Ascending aorta (tissue), 2 donors: ENCODE results near the gene IL34. TPM values are rescaled to one million over a fixed set of nuclear protein-coding genes. Genes with fewer than 3 reads are reported as not detected.

Experiments
- DNase-seq, 2 donors: peaks; one replicate each; pipeline ENCODE4 v3.0.0-alpha.2; 2019; ENCODE audit warnings: low spot score in 2 of 2
- H3K27ac ChIP-seq, 2 donors: fragments of 200-600 bp; sonication (generic); one replicate each; pipeline ENCODE4 v1.5.1; 2016 to 2017; ENCODE audit warnings: mild to moderate bottlenecking in 1 of 2
- H3K27me3 ChIP-seq: fragments of 200-600 bp; sonication (generic); one replicate; pipeline ENCODE4 v1.5.1; 2017
- H3K36me3 ChIP-seq, 2 donors: fragments of 200-600 bp; sonication (generic); one replicate each; pipeline ENCODE4 v1.5.1; 2016
- H3K4me1 ChIP-seq, 2 donors: fragments of 200-600 bp; sonication (generic); one replicate each; pipeline ENCODE4 v1.5.1; 2016 to 2017; ENCODE audit warnings: mild to moderate bottlenecking in 1 of 2
- H3K4me3 ChIP-seq, 2 donors: fragments of 200-600 bp; sonication (generic); one replicate each; pipeline ENCODE4 v1.5.1; 2016 to 2017; ENCODE audit warnings: mild to moderate bottlenecking in 1 of 2
- H3K9me3 ChIP-seq, 2 donors: fragments of 200-600 bp; sonication (generic); one replicate each; pipeline ENCODE4 v1.5.1; 2016
- intact Hi-C: fragments of 100-400 bp; cut with DNase I; formaldehyde crosslinking; loops from one replicate; pipeline ENCODE4 v1.15.1; 2023
- total RNA-seq: library from RNA; depleted of rRNA; stranded (reverse); fragments of >200 nt; gene quantifications from one replicate; pipeline ENCODE4 v1.1.0, GENCODE V29; 2016
- TF ChIP-seq, protein P1 (sequence below), 3 experiments: fragments of 200-600 bp in 2 of 3; fragments of 450-650 bp in 1 of 3; sonication (generic) in 2 of 3; IDR thresholded peaks; one replicate each; pipeline ENCODE4 v1.5.1; 2016 to 2019; ENCODE audit warnings: antibody characterized with exemption in 3 of 3, mild to moderate bottlenecking in 1 of 3, moderate library complexity in 1 of 3

Gene IL34
- total RNA-seq, 1 donor from 2014 or later = 116 TPM

DNA sequence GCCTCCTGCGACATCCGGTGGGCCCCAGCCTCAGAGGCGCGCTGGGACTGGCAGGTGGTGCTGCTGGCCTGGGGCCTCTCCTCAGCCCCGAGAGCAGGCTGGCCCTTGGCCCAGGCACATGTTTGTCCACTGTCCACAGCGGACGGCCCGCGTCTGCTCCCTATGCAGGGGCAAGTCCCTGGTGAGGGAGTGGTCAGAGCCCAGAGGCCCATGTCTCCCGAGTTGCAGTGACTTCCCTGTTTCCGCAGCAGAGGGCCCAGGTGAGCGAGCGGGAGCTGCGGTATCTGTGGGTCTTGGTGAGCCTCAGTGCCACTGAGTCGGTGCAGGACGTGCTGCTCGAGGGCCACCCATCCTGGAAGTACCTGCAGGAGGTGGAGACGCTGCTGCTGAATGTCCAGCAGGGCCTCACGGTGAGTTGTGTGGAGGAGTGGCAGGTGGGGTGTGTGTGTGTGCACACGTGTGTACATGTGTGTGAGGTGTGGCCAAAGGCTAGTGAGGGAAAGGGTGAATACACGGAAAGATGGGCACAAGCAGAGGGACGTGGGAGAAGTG, 10.4 kb downstream of the IL34 start:
- intact Hi-C loops = loop anchor here (10.0 kb wide), 1 partner anchor 272 kb away; no protein-coding TSS in a partner anchor
- Histone ChIP-seq H3K9me3 (no peaks in the 10 kb centered on the region), H3K4me3 (no peak overlapping the region), H3K4me1 (peaks cover 0 to 4% of the 10 kb centered on the region in 2 donors), H3K27ac (no peak overlapping the region), H3K27me3 (no peaks in the 10 kb centered on the region), H3K36me3 (peaks cover 3 to 4% of the 10 kb centered on the region in 2 donors)
- DNase-seq = no peak
- TF ChIP-seq, protein P1, sequence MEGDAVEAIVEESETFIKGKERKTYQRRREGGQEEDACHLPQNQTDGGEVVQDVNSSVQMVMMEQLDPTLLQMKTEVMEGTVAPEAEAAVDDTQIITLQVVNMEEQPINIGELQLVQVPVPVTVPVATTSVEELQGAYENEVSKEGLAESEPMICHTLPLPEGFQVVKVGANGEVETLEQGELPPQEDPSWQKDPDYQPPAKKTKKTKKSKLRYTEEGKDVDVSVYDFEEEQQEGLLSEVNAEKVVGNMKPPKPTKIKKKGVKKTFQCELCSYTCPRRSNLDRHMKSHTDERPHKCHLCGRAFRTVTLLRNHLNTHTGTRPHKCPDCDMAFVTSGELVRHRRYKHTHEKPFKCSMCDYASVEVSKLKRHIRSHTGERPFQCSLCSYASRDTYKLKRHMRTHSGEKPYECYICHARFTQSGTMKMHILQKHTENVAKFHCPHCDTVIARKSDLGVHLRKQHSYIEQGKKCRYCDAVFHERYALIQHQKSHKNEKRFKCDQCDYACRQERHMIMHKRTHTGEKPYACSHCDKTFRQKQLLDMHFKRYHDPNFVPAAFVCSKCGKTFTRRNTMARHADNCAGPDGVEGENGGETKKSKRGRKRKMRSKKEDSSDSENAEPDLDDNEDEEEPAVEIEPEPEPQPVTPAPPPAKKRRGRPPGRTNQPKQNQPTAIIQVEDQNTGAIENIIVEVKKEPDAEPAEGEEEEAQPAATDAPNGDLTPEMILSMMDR (IDR thresholded peaks at IDR 0.05) = no peak

DNA sequence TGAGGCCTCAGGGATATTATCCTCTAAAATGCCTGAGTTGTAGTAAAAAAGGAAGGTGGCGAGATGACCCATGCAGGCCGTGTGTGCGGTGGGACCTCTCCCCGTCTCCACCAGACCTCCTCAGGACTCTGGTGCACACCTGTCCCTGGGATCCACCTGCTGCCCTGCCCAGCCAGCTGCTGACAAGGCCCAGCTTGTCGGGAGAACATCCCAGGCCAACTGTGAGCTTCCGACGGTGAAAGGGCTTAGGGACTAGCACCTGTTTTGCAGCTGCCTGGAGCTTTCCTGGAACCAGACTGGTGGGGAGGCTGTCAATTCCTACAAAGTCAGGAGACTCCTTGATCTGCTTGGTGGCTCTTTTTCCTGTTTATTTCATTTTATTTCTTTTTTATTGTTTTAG, 11.6 kb downstream of the IL34 start:
- H3K36me3 ChIP-seq = peaks cover 6 to 7% of the 10 kb centered on the region in 2 donors
- no peak for DNase-seq
- H3K9me3 ChIP-seq = no peaks in the 10 kb centered on the region
- H3K27me3 ChIP-seq = no peaks in the 10 kb centered on the region
- no peak overlapping the region for H3K4me3 ChIP-seq
- intact Hi-C loops = loop anchor here (10.0 kb wide), 1 partner anchor 273 kb away; no protein-coding TSS in a partner anchor
- no peak overlapping the region for H3K27ac ChIP-seq
- TF ChIP-seq, protein P1 (IDR thresholded peaks at IDR 0.05) = no peak
- peaks cover 0 to 4% of the 10 kb centered on the region in 2 donors for H3K4me1 ChIP-seq

DNA sequence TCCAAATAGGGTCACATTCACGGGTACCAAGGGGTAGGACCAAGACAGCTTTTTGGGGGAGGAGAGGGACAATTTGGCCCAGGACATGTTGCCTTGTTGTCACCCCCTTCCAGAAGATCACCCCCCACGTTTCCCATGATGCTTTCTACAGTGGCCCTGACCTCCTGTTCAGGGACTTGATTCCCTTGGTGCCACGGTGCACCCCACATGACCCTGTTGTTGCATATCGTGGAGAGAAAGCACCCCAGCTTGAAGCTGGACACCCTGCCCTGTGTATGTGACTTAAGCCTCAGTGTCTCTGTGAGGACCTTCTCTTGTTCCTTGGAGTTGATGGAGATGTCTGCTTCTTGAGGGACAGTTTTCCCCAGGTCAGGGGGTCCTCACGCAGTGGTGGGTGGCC, 12.6 kb downstream of the IL34 start:
- intact Hi-C loops = loop anchor here (10.0 kb wide), 1 partner anchor 274 kb away; no protein-coding TSS in a partner anchor
- H3K36me3 ChIP-seq = peaks cover 16 to 17% of the 10 kb centered on the region in 2 donors
- TF ChIP-seq, protein P1 (IDR thresholded peaks at IDR 0.05) = no peak
- H3K9me3 ChIP-seq = no peaks in the 10 kb centered on the region
- peaks cover 0 to 3% of the 10 kb centered on the region in 2 donors for H3K4me1 ChIP-seq
- H3K27ac ChIP-seq = no peak overlapping the region
- DNase-seq = peak in 1 of 2 donors; percentile 53
- no peak overlapping the region for H3K4me3 ChIP-seq
- H3K27me3 ChIP-seq = no peaks in the 10 kb centered on the region

DNA sequence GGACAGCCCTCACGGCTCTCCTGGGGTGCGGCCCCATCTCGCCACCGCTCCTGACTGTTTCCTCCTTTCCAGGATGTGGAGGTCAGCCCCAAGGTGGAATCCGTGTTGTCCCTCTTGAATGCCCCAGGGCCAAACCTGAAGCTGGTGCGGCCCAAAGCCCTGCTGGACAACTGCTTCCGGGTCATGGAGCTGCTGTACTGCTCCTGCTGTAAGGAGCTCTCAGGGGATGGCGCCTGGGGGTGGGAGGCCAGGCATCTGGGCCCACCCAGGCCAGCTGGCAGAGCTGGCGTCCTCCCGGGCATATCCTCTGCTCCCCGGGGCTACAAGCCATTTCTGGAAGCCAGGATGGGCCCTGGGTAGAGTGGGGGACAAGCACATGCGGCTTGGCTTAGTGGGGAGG, 13.2 kb downstream of the IL34 start:
- Histone ChIP-seq H3K9me3 (no peaks in the 10 kb centered on the region), H3K4me3 (no peak overlapping the region), H3K36me3 (peaks cover 22 to 23% of the 10 kb centered on the region in 2 donors), H3K27me3 (no peaks in the 10 kb centered on the region), H3K27ac (peak overlapping the region in 1 of 2 donors; percentile 0), H3K4me1 (no peaks in the 10 kb centered on the region)
- TF ChIP-seq, protein P1 (IDR thresholded peaks at IDR 0.05) = no peak
- intact Hi-C loops = loop anchor here (10.0 kb wide), 1 partner anchor 275 kb away; no protein-coding TSS in a partner anchor
- DNase-seq = peak in 1 of 2 donors; percentile 61

DNA sequence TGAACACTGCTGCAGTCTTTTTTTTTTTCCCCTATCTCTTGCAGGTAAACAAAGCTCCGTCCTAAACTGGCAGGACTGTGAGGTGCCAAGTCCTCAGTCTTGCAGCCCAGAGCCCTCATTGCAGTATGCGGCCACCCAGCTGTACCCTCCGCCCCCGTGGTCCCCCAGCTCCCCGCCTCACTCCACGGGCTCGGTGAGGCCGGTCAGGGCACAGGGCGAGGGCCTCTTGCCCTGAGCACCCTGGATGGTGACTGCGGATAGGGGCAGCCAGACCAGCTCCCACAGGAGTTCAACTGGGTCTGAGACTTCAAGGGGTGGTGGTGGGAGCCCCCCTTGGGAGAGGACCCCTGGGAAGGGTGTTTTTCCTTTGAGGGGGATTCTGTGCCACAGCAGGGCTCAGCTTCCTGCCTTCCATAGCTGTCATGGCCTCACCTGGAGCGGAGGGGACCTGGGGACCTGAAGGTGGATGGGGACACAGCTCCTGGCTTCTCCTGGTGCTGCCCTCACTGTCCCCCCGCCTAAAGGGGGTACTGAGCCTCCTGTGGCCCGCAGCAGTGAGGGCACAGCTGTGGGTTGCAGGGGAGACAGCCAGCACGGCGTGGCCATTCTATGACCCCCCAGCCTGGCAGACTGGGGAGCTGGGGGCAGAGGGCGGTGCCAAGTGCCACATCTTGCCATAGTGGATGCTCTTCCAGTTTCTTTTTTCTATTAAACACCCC, 13.8 kb downstream of the IL34 start:
- intact Hi-C loops = loop anchor here (10.0 kb wide), 1 partner anchor 275 kb away; no protein-coding TSS in a partner anchor
- H3K4me3 ChIP-seq = no peak overlapping the region
- H3K9me3 ChIP-seq = no peaks in the 10 kb centered on the region
- TF ChIP-seq, protein P1 (IDR thresholded peaks at IDR 0.05) = no peak
- H3K27ac ChIP-seq = peak overlapping the region in 1 of 2 donors; percentile 0
- no peaks in the 10 kb centered on the region for H3K27me3 ChIP-seq
- H3K4me1 ChIP-seq = no peaks in the 10 kb centered on the region
- peak in 1 of 2 donors; percentile 54 for DNase-seq
- H3K36me3 ChIP-seq = peaks cover 28 to 29% of the 10 kb centered on the region in 2 donors
